GM12874 (cell line): ENCODE results near the gene NALF2.

ENCODE experiments used
- TF ChIP-seq, protein P1 (sequence below): IDR thresholded peaks from 2 replicates; pipeline ENCODE4 v1.5.1; 2011; ENCODE audit warnings: low read depth, mild to moderate bottlenecking, control low read depth, low read length, moderate library complexity; ENCODE audit not compliant: insufficient read depth

Gene NALF2

DNA sequence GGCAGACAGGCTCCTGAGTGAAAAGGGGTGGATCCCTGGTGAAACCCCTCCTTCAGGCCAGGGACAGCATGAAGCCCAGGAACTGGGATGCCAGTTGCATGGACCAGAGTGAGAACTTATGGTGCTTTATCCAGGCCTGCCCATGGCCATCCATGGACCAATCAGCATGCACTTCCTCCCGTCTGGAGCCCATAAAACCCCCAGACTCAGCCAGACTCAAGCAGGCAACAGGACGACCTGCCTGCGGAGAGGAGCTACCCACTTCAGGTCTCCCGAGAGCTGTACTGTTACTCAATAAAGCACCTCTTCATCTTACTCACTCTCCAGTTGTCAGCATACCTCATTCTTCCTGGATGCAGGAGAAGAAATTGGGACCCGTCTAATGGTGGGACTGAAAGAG lies 42.9 kb downstream of the NALF2 start:
- TF ChIP-seq, protein P1, sequence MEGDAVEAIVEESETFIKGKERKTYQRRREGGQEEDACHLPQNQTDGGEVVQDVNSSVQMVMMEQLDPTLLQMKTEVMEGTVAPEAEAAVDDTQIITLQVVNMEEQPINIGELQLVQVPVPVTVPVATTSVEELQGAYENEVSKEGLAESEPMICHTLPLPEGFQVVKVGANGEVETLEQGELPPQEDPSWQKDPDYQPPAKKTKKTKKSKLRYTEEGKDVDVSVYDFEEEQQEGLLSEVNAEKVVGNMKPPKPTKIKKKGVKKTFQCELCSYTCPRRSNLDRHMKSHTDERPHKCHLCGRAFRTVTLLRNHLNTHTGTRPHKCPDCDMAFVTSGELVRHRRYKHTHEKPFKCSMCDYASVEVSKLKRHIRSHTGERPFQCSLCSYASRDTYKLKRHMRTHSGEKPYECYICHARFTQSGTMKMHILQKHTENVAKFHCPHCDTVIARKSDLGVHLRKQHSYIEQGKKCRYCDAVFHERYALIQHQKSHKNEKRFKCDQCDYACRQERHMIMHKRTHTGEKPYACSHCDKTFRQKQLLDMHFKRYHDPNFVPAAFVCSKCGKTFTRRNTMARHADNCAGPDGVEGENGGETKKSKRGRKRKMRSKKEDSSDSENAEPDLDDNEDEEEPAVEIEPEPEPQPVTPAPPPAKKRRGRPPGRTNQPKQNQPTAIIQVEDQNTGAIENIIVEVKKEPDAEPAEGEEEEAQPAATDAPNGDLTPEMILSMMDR = no peak

DNA sequence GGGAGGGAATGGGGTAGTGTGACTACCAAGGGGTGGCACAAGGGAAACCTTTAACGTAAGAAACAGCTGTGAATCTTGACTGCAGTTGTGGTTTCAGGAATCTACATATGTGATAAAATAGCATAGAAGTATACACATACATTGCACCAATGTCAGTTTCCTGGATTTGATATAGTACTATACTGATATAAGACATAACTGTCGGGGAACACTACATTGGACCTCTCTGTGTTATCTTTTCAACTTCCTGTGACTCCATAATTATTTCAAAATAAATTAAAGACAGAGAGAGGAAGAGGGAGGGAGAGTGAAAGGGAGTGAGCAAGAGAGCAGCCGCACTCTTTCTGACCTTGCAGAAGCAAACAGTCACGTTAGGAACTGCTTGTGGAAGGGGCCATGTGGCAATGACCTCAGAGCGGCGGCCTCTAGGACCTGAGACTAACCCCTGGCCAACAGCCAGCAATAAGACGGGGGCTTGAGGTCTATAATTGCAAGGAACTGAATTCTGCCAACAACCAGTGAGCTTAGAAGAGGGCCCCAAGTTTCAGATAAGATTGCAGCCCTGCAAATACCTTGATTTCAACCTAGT lies 47.4 kb downstream of the NALF2 start:
- TF ChIP-seq, protein P1 = no peak

DNA sequence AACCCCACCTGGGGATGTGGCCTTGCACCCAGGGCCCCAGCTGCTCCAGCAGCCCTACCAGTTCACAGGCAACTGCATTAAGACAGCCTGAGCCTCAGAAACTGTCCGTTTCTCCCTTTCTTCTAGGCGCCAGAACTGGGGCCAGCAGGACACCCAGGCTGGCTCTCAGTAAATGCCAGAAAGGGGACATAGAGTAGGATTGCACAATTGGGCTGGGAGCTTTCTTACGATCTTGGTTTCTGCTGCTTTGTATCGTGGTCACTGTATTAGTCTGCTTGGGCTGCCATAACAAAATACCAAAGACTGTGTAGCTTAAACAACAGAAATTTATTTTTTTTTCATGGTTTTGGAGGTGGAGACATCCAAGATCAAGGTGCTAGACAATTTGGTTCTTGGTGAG lies 48.4 kb downstream of the NALF2 start:
- TF ChIP-seq, protein P1 = no peak
